ENCODE results near the gene TALDO1.

TALDO1 gene

DNA sequence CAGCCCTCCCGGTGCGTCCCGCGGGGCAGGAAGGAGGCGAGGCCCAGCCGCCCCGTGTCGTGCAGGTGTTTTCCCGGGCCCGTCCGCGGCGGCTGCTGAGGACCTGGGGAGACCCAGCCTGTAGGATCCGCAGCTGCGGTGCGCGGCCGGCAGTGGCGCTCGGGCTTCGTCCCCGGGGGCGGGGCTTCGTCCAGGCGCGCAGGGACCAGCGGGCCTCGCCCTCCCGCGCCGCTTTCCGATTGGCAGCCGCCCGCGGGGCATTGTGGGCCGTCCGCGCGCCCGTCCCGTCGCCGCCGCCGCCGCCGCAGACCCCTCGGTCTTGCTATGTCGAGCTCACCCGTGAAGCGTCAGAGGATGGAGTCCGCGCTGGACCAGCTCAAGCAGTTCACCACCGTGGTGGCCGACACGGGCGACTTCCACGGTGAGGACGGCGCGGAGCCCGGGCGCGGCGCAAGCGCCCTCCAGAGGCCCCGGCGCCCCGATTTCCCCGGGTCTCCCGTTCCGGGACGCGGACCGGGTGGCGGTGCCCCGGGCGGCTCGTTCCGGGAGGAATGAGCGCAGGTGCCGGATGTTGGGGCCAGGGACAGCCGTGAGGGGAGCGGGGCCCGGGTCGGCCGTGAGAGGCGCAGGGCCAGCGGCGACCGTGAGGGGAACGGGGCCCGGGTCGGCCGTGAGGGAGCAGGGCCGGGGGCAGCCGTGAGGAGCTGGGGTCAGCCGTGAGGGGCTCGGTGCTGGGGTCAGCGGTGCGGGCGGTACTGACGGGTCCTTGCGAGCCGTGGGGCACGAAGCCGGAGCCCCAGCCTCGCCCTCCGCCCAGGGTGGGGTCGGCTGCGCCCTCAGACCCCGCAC, at the start of gene TALDO1:
TALDO1 (plus strand) TSS at position 307 of the 849 bp plus-strand sequence; CDS start at position 325, 18 bp downstream.
- peak; percentile 83 for DNase-seq

DNA sequence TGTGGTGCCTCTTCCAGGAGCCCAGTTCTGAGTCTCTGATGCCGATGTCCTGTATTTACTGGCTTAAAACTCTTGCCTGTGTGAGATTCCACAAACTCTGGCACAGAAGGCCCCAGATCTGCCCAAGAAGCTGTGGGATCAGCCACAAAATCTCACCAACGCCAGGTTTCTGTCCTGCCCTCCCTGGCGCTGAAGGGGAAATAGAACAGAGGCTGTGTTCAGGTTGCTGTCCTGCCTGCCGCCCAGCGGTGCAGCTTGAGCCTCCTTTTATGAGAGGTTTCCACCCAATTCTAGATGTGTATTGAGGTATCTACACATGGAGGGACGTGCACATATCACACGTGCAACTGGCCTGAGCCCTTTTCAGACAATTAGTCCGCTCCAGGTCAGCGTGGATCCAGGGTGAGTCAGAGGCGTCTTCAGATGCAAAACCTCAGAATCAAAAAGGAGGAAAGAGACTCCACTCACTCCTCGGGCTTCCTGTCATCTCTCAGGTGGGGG, 49.4 kb upstream of the TALDO1 start:
- no peak for DNase-seq

DNA sequence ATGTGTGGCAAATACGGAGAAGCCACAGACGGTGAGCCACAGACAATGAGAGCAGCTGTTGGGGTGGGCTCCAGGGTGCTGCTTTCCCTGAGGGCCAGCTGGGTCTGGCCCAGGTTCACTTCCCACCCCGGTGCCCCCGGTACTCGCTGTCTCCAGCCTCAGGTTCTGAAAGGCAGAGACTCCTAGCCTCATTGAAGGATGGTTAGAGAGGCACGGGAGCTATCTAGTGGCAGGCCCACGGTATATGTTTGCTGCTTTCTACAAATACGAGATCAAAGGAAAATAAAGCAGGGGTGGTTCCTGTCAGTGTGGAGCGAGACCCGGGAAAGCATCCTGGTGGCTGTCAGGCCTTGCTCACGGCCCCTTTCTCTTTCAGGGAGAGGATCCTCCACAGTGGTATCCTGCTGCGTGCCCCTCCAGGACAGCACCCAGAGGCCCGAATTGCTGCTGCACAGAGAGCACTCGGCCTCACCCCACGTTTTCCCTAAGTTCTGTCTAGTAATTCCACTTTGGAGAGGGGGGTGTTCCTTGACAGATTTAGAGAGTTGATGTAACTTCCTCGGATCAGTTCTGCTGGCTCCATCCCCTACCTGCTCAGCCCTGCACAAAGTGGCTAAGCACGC, 48.7 kb upstream of the TALDO1 start:
- no peak for DNase-seq

DNA sequence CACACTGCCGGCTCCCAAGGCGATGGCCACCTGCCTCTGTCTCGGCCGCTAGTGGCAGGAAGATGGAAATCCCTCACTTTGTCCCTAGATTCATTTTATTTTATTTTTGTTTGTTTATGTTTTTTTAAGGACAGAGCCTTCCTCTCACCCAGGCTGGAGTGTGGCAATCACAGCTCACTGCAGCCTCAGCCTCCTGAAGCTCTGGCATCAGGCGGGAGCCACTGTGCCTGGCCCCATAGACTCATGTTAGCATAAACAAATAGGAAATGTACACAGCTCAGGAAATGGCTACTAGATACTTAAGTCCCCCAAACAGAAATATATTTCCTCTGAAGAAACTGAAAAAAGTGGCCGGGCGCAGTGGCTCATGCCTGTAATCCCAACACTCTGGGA, 48.2 kb upstream of the TALDO1 start:
- no peak for DNase-seq

GRCh38 chr11:699753-700152, 47.5 kb upstream of the TALDO1 start:
- no peak for DNase-seq

GRCh38 chr11:701741-702461, 45.4 kb upstream of the TALDO1 start:
- DNase-seq, result no peak

DNA sequence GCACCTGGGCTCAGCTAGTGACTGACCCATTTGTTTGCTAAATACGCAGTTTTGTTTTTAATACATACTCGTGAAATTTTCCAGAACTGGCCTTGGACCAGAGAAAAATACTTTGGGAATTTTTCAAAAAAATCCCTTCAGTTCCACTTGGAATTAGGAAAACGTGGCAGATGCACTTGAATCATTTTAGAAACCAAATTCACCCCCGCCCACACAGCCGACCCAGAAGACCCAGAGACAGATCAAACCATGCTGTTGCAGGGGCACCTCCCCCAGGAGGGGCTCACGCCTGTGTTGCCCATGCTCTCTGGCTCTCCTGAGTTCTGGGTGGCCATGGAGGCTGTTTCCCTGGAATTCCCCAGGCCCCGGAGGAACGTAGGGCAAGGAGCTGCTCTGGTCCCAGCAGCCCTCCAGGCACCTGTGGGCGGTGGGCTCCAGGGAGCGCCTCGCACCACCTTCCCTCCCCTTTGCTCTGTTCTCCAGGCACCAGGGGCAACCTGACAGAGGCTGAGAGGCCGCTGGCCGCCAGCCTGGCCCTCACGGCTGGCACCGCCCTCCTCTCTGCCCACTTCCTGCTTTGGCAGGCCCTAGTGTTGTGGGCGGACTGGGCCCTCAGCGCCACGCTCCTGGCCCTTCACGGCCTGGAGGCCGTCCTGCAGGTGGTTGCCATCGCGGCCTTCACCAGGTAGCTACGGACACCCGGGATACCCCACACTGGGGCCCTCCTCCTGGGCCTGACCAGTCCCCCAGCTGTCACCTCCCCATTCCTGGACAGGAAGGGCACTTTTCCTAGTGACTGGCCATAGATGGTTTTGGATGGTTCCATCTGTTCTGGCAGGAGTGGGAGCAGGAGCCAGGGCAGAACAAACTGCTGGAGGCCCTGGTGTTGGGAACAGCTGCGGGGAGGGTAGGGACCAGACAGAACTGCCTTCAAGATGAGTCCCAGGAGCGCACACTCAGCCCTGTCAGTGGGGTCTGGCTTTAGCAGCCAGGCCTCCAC, 44.5 kb upstream of the TALDO1 start:
- DNase-seq, result no peak

GRCh38 chr11:703506-703905, 43.8 kb upstream of the TALDO1 start:
- no peak for DNase-seq

DNA sequence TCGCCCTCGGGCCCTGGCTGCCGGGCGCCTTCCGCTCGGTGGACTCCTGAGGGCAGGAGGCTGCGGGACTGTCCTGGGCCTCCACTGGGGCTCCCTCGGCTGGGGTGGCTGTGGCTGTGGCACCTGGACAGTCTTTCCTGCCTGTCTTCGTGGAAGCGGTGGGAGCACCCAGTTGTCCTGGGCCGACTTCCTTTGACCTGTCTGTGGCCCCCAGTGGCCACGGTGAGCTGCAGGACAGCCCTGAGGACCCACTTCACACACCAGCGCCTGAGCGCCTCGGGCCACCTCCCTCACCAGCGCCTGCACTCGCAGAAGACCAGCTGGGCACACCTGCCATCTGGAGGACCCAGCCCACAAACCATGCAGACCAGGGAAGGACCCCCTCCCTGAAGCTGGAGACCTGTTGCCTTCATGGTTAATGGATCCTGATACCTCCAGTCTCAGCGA, 43.0 kb upstream of the TALDO1 start:
- DNase-seq, result no peak

DNA sequence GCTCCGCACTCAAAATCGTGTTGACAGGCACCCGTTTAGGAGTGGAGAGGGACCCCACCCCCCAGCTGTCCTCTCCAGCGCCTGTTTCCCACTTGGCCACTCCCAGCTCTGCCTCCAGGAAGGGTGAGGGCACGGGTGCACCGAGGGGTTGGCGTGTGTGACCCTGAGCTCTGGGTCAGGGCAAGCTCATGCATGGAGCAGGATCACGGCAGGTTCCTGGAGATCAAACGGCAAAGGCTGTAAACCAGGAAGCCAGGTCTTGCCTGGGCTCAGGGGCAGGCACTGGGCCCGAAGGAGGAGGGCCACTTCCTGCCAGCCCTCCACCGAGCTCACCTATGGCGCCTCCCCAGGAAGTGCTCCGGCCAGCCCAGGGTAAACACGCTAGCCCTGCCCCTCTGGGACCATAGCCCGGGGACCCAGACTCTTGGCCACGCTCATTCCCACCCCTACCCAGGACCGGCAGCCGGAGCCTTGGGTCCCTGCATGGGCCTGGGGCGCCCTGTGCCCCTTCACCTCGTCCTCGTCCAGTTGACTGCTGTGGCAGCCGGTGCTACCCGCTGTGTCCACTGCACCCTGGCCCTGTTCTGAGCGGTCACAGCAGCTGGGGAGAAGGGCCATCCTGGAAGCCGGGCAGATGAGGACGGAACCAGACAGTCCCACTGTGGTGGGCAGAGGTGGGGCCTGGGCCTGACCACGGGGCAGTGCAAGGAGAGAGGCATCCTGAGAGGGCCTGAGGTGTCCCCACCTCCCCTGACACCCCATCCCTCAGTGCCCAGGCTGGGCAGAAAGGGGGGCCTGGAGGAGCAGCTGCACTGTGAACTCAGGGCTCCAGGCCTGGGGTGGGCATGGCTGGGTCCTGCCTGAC, 42.3 kb upstream of the TALDO1 start:
- no peak for DNase-seq

DNA sequence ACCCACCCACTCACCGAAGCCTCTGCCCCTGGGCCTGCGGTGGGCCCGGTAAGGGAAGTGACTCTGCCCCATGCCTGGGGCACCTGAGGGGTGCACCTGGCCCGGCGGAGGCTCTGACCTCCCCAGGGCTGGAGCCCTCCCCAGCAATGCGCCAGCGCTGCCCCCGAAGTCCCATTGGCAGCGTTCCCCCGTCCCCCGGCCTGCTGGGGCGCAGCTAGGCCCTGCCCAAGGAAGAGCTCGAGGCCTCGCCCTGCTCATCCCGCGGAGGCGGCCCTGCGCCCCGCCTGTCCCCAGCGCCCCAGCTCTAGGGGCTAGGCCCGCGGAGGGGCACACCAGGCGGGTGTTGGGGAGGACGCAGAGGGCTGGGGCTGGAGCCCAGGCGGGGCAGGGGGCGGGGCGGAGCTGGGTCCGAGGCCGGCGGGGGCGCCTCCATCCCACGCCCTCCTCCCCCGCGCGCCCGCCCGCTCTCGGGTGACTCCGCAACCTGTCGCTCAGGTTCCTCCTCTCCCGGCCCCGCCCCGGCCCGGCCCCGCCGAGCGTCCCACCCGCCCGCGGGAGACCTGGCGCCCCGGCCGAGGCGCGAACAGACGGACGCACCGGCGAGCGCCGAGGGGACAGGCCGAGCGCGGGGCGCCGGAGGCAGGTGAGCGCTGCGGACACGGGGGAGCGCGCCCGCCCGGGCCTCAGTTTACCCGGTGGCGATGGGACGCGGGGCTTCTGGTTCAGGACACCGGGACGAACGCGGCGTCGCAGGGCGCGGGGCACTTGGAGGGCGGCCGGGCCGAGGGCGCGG, 41.4 kb upstream of the TALDO1 start, which contains the start of gene EPS8L2:
EPS8L2 (plus strand) TSS at position 586 of the 793 bp plus-strand sequence. CDS start 3,177 bp downstream, outside the sequence.
- DNase-seq, result no peak

DNA sequence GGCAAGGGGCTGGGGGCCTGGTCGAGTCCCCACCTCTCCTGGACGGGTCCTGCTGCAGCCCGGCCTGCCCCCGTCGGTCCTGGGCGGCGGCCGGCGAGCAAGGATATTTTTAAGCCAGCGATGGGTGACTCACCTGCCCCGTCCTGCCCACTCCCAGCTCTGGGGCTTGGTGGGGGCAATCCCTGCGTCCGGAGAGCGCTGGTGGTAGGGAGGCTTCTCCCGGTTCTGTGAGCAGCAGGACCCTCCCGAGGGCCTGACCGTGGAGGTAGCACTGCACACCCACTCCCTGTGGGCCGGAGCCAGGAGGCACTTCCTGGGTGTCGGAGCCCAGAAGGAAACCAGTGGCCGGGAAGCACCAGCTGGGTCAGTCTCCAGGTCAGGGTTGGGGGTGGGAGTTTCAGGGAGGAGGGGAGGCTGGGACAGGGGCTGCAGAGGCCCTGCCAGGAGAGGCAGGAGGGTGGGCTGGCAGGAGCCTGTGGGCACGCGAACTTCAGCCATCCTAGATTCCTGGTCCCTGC, 40.8 kb upstream of the TALDO1 start:
- no peak for DNase-seq

GRCh38 chr11:706957-707816, 40.1 kb upstream of the TALDO1 start:
- DNase-seq, result no peak

GRCh38 chr11:707817-708420, 39.3 kb upstream of the TALDO1 start:
- DNase-seq, result no peak

DNA sequence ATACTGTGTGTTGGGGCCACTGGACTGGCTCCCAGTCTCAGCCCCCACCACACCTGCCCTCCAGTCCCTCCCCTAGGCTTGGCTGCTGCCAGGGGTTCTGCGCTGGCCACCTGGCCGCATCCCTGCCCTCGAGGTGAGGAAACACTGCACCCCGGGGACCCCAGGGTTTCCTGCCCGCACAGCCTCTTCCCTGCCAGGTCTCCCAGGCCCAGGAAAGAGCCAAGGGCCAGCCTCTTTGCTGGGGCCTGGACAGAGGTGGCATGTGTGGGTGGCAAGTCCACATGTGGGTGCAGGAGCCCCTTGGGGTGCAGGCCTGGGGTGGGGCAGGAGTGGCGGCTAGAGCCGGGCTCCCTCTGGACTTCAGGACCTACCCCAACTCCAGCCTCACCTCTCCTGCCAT, 38.8 kb upstream of the TALDO1 start:
- no peak for DNase-seq

DNA sequence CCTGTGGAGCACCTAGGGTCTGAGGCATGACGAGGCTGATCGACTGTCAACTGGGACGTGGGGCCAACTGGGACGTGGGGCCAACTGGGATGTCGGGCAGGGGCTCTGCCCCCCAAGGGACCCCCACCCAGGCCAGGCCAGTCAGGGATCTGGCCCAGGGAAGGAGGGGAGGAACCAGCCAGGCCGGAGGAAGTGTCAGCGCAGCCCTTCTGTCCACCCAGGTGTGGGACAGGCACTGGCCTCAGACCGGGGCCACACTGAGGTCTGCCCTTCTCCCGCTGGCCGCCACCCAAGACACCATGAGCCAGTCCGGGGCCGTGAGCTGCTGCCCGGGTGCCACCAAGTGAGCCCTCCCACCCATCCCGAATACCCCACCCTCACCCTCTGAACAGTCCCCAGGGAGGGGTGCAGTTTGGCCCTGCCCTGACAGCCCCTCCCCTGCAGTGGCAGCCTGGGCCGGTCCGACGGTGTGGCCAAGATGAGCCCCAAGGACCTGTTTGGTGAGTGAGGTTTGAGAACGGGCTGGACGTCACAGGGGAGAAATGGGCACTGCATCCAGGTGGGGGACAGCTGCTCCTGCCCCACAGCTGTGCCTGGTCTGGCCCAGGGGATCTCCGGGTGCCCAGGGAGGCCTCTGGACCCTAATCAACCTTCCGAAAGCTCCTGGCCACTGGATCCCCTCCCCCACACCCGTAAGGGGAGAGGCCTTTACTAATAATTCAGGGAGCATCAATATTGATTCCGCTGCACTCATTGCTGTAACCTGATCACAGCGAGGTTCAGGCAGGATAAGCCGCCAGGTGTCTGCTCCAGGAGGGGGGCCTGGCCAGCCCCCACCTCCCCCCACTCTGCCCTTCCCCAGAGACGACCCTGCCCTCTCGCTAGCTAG, 37.9 kb upstream of the TALDO1 start:
- no peak for DNase-seq

- DNase-seq, result no peak
Observed at GRCh38 chr11:714436-714835, 32.8 kb upstream of the TALDO1 start.
